Subcutaneous adipose tissue (tissue), 4 donors: ENCODE results near the gene PRSS22. TPM values are rescaled to one million over a fixed set of nuclear protein-coding genes. Genes with fewer than 3 reads are reported as not detected.

ENCODE experiments used
- total RNA-seq, 4 donors: library from RNA; depleted of rRNA; stranded (reverse); fragments of >200 nt; gene quantifications; one replicate each; pipeline ENCODE4 v1.1.0, GENCODE V29; 2016
- TF ChIP-seq, protein P1 (sequence below): fragments of 450-650 bp; IDR thresholded peaks from one replicate; pipeline ENCODE4 v1.5.1; 2016; ENCODE audit warnings: low read depth, mild to moderate bottlenecking, control low read depth, antibody characterized with exemption, moderate library complexity

PRSS22 gene
- total RNA-seq, 4 donors from 2014 or later, result 1.5 TPM; not detected in 3

DNA sequence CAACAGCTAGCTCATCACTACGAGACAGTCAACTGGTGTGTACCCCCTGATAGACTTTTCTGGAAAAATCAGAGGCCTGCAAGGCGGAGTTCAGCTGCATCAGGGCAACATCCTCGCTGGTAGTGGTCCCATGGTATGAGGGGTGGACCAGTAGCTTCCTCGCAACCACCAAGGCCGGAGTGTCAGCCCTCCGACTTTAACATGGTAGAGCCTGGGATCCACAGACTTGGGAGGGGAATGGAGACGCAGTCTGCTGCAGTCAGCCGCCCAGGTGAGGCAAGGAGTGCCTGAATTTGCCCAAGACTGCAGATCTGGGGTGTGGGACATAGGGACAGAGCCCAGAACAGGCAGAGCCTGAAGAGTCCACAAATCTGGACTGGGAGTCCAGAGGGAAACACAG, 14.4 kb downstream of the PRSS22 start:
- TF ChIP-seq, protein P1, sequence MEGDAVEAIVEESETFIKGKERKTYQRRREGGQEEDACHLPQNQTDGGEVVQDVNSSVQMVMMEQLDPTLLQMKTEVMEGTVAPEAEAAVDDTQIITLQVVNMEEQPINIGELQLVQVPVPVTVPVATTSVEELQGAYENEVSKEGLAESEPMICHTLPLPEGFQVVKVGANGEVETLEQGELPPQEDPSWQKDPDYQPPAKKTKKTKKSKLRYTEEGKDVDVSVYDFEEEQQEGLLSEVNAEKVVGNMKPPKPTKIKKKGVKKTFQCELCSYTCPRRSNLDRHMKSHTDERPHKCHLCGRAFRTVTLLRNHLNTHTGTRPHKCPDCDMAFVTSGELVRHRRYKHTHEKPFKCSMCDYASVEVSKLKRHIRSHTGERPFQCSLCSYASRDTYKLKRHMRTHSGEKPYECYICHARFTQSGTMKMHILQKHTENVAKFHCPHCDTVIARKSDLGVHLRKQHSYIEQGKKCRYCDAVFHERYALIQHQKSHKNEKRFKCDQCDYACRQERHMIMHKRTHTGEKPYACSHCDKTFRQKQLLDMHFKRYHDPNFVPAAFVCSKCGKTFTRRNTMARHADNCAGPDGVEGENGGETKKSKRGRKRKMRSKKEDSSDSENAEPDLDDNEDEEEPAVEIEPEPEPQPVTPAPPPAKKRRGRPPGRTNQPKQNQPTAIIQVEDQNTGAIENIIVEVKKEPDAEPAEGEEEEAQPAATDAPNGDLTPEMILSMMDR, result no peak

DNA sequence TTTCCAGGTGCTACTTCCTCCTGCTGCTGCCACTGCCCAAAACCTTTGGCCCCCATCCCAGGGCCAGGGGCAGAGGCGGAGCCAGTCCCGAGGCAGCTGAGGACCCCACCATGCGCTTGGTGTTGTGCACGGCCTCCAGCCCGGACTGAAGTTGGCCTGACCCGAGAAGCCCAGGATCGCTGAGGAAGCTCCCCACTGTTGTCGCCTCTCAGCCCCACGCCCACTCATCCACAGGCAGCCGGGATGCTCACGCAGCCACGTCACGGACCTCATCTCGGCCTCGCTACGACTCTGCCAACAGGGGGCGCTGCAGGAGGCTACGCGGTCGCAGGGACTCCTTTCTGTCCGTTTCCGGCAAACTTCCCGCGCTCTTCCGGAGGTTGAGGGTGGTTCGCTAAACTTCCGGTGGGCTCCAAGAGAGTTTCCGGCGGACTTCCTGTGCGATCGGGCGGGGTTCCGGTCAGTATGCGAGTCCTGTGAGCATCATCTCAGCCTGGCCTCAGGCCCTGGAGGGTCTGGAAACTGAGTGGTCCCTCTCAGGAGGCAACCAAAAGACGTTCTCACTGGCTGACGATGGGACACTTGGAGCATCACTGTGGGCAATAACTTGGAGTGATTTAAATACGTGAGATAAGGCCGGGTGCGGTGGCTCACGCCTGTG, 15.5 kb downstream of the PRSS22 start:
- TF ChIP-seq, protein P1, result no peak

DNA sequence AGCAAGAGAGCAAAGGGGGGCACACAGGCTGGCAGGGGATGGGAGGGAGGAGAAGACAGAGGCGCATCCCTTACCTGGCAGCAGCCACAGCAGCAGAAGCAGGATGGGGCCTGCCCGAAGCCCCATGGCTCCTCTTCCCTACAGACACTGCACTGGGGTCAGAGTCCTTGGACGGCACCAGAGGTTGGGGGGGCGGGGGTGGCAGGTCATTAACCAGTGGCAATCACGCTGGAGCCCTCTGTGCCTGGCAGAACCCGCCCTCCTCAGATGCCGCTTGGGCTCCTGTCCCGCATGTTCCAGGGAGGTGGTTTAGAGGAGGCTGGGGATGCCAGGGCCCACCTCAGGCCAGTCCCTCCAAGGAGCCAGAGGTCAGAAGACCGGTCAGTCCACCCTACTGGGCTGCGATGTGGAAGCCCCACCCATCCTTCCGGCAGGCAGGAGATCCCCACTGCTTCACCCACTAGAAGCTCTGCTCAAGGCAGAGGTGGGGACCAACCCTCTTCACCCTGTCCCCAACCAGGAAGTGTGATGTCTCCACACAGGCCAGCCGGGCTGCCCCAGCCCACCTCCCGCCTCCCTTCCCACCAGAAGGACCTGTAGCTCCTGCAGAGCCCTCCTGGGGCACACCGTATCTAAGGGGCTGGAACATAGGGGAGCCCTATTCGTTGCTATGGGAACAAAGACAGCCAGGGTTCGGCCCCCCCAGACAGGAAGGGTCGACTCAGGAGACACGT, 16.2 kb downstream of the PRSS22 start:
- TF ChIP-seq, protein P1, result no peak

GRCh38 chr16:2840914-2841313, 17.1 kb downstream of the PRSS22 start:
- TF ChIP-seq, protein P1, result no peak

DNA sequence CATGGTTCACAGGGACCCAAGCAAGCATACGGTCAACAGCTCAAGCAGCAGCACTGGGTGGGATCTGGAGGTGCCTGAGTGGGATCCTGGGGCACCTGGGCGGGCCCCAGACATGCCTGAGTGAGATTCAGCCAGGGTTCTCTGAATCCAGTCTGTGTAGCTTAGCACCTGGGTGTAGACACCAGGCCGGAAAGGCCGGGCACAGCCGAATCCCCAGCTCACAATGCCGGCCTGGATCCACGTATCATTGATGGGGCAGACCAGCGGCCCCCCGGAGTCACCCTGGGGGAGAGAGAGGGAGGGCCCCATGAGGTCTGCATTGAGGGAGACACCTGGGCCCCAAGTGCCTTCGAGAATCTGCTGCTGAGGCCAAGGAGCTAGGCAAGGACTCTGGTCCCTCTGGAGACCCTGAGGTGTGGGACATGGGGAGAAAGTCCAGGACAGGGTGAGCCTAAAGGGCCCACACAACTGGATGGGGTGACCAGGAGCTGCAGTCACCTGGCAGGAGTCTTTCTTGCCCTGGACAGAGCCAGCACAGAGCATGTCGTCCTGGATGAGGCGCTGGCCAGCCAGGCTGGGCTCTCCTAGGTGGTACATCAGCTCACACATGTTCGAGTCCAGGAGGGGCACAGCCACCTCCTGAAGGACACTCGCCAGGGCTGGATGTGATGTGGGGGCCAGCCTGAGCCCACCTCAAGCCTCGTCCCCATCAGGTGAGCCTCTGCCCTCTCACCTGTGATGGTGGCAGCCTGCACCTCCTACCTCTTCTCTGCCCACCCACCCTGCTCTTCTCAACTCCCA, 18.1 kb downstream of the PRSS22 start:
- TF ChIP-seq, protein P1, result no peak

- TF ChIP-seq, protein P1, result no peak
Measured at GRCh38 chr16:2838928-2839327, 19.0 kb downstream of the PRSS22 start.
